Panc1 (cell line): ENCODE results near the gene RASGRP3.

ENCODE experiments used
- POLR2AphosphoS5 ChIP-seq: IDR thresholded peaks from 2 replicates; pipeline ENCODE4 v1.6.1; 2012; ENCODE audit warnings: mild to moderate bottlenecking, low read depth, low read length, moderate library complexity
- REST ChIP-seq, 2 experiments: IDR thresholded peaks; 2 replicates each; pipeline ENCODE4 v1.6.1; 2011 to 2012; ENCODE audit warnings: low read depth in 2 of 2, control low read depth in 1 of 2, low read length in 1 of 2, mild to moderate bottlenecking in 1 of 2, moderate library complexity in 1 of 2; ENCODE audit not compliant: insufficient read depth in 1 of 2

GRCh38 chr2:33529771-33530481, 53.5 kb downstream of the RASGRP3 start:
- no peak for TF ChIP-seq REST (IDR thresholded peaks at IDR 0.05; ENCODE audit: insufficient read depth in 1 of 2, low read depth in 2 of 2, low read length in 1 of 2)
- TF ChIP-seq POLR2AphosphoS5, result no peak
